ENCODE measurements around the gene CLCC1.
"Not testable (repeated sequence)": the region's sequence is repeated elsewhere in the genome, so short reads cannot be mapped to it uniquely, and the experiment has no call there.

Gene CLCC1

GRCh38 chr1:108963052-108963686, at the start of gene CLCC1:
TSS of gene CLCC1 (minus strand) at chr1:108963484. CDS start at chr1:108950437, 13,047 bp downstream.
- DNase-seq (ENCODE audit: low spot score) = peak; percentile 90

- DNase-seq (ENCODE audit: low spot score) = no peak
Observed at GRCh38 chr1:109011335-109011734, 48.1 kb upstream of the CLCC1 start.

- DNase-seq (ENCODE audit: low spot score) = not testable (repeated sequence)
Observed at GRCh38 chr1:108996622-108997021, 33.3 kb upstream of the CLCC1 start.

- no peak for DNase-seq (ENCODE audit: low spot score)
Observed at GRCh38 chr1:108983114-108983513, 19.8 kb upstream of the CLCC1 start.

- no peak for DNase-seq (ENCODE audit: low spot score)
Observed at GRCh38 chr1:108976658-108977057, 13.4 kb upstream of the CLCC1 start.

- DNase-seq (ENCODE audit: low spot score) = no peak
Observed at GRCh38 chr1:108972951-108973350, 9.7 kb upstream of the CLCC1 start.

- no peak for DNase-seq (ENCODE audit: low spot score)
Observed at GRCh38 chr1:108969346-108969745, 6.1 kb upstream of the CLCC1 start.

- DNase-seq (ENCODE audit: low spot score) = no peak
Observed at GRCh38 chr1:108962681-108963051, 618 bp downstream of the CLCC1 start.

- no peak for DNase-seq (ENCODE audit: low spot score)
Observed at GRCh38 chr1:108961752-108962486, 1.4 kb downstream of the CLCC1 start.

- no peak for DNase-seq (ENCODE audit: low spot score)
Observed at GRCh38 chr1:108961198-108961597, 2.1 kb downstream of the CLCC1 start.

- no peak for DNase-seq (ENCODE audit: low spot score)
Observed at GRCh38 chr1:108960719-108961118, 2.6 kb downstream of the CLCC1 start.

- no peak for DNase-seq (ENCODE audit: low spot score)
Observed at GRCh38 chr1:108957888-108958287, 5.4 kb downstream of the CLCC1 start.

- DNase-seq (ENCODE audit: low spot score) = no peak
Observed at GRCh38 chr1:108955881-108956280, 7.4 kb downstream of the CLCC1 start.

- no peak for DNase-seq (ENCODE audit: low spot score)
Observed at GRCh38 chr1:108955111-108955510, 8.2 kb downstream of the CLCC1 start.

GRCh38 chr1:108953452-108953851, 9.8 kb downstream of the CLCC1 start:
- no peak for DNase-seq (ENCODE audit: low spot score)

- no peak for DNase-seq (ENCODE audit: low spot score)
Observed at GRCh38 chr1:108951242-108951641, 12.0 kb downstream of the CLCC1 start.

GRCh38 chr1:108949044-108949443, 14.2 kb downstream of the CLCC1 start:
- DNase-seq (ENCODE audit: low spot score) = no peak

GRCh38 chr1:108947871-108948525, 15.3 kb downstream of the CLCC1 start:
- DNase-seq (ENCODE audit: low spot score) = no peak

GRCh38 chr1:108936170-108936569, 27.1 kb downstream of the CLCC1 start:
- no peak for DNase-seq (ENCODE audit: low spot score)

GRCh38 chr1:108933944-108934343, 29.3 kb downstream of the CLCC1 start:
- no peak for DNase-seq (ENCODE audit: low spot score)

- not testable (repeated sequence) for DNase-seq (ENCODE audit: low spot score)
Observed at GRCh38 chr1:108927565-108927964, 35.7 kb downstream of the CLCC1 start.

- no peak for DNase-seq (ENCODE audit: low spot score)
Observed at GRCh38 chr1:108925920-108926319, 37.4 kb downstream of the CLCC1 start.

GRCh38 chr1:108916788-108917187, 46.5 kb downstream of the CLCC1 start:
- DNase-seq (ENCODE audit: low spot score) = no peak
